GM12878 (cell line): Measurements from ENCODE around the gene PHF11. TPM values are rescaled to one million over a fixed set of nuclear protein-coding genes. Genes with fewer than 3 reads are reported as not detected.

ENCODE experiments used
- ATAC-seq: fragments of 200-7000 bp; cut with Tn5 transposase; 3 replicates; pipeline ENCODE4 v1.9.1; 2020; ENCODE audit warnings: mild to moderate bottlenecking, moderate library complexity
- BruUV-seq: library from RNA; stranded (reverse); fragments of 400-500 nt; replicated peaks from 2 replicates; lab custom pipeline; 2021; lab: Mats Ljungman, UMichigan
- CTCF ChIA-PET: fragments of 300-600 bp; sonication (Branson Sonifier 250); formaldehyde crosslinking; extraction: SDS; loops from one replicate; lab custom pipeline; 2021; ENCODE audit warnings: inconsistent platforms; lab: Yijun Ruan, JAX
- POLR2A ChIA-PET: fragments of 350-600 bp; formaldehyde crosslinking; extraction: SDS; loops from one replicate; lab custom pipeline; 2021; ENCODE audit warnings: inconsistent platforms; lab: Charles Lee
- RAD21 ChIA-PET: fragments of 300-600 bp; sonication (Branson Sonifier 250); formaldehyde crosslinking; loops from one replicate; lab custom pipeline; 2023; ENCODE audit warnings: antibody characterized with exemption; ENCODE audit not compliant: unreplicated experiment; lab: Charles Lee
- SMC1A ChIA-PET: fragments of 300-600 bp; sonication (Branson Sonifier 250); formaldehyde crosslinking; loops from one replicate; lab custom pipeline; 2023; ENCODE audit not compliant: unreplicated experiment, uncharacterized antibody; lab: Charles Lee
- DNase-seq: peaks from one replicate; pipeline ENCODE4 v3.0.0-alpha.2; 2011; ENCODE audit warnings: low read depth, low spot score
- FAIRE-seq: peaks from 3 replicates; lab custom pipeline; 2011; peaks lifted over from hg19 to GRCh38; lab: Jason Lieb, UNC
- H2AFZ ChIP-seq: 2 replicates; pipeline ENCODE4 v1.6.0; 2011; ENCODE audit warnings: low read depth, low read length, control low read depth; ENCODE audit not compliant: control insufficient read depth
- H3K27ac ChIP-seq: 2 replicates; pipeline ENCODE4 v1.5.1; 2011; ENCODE audit warnings: control low read depth; ENCODE audit not compliant: control insufficient read depth, insufficient read depth
- H3K27me3 ChIP-seq, 2 experiments: replicated peaks in 1 of 2; 2 replicates each; pipeline versions ENCODE4 v1.6.0 to v1.6.1; 2011; ENCODE audit warnings: low read length in 1 of 2; ENCODE audit not compliant: control insufficient read depth in 2 of 2, insufficient read depth in 2 of 2
- H3K36me3 ChIP-seq, 2 experiments: 2 replicates each; pipeline ENCODE4 v1.5.1; 2011; ENCODE audit warnings: low read length in 1 of 2; ENCODE audit not compliant: control insufficient read depth in 2 of 2, insufficient read depth in 2 of 2
- H3K4me1 ChIP-seq: 2 replicates; pipeline ENCODE4 v1.6.1; 2011; ENCODE audit warnings: mild to moderate bottlenecking, low read length, moderate library complexity, mixed read lengths; ENCODE audit not compliant: control insufficient read depth, insufficient read depth
- H3K4me2 ChIP-seq: 2 replicates; pipeline ENCODE4 v1.6.0; 2011; ENCODE audit warnings: control low read depth; ENCODE audit not compliant: control insufficient read depth, insufficient read depth
- H3K4me3 ChIP-seq: fragments of 200-600 bp; sonication (generic); 2 replicates; pipeline ENCODE4 v1.5.1; 2016
- H3K79me2 ChIP-seq: 2 replicates; pipeline ENCODE4 v1.6.0; 2011; ENCODE audit warnings: low read length; ENCODE audit not compliant: control insufficient read depth, insufficient read depth
- H3K9ac ChIP-seq: 2 replicates; pipeline ENCODE4 v1.8.0; 2011; ENCODE audit warnings: low read length, control low read depth, mixed read lengths; ENCODE audit not compliant: control insufficient read depth, insufficient read depth
- H3K9me3 ChIP-seq: replicated peaks from 3 replicates; pipeline ENCODE4 v1.5.1; 2011; ENCODE audit warnings: mild to moderate bottlenecking, low read length; ENCODE audit not compliant: control insufficient read depth, insufficient read depth
- H4K20me1 ChIP-seq: 2 replicates; pipeline ENCODE4 v1.6.0; 2011; ENCODE audit not compliant: control insufficient read depth, insufficient read depth
- CUX1 ChIP-seq: IDR thresholded peaks from 2 replicates; pipeline ENCODE4 v1.6.1; 2012; ENCODE audit warnings: improper control_type of control experiment, low read depth, low read length; ENCODE audit not compliant: insufficient replicate concordance
- GABPA ChIP-seq: IDR thresholded peaks from 2 replicates; pipeline ENCODE4 v1.6.1; 2014; ENCODE audit warnings: antibody characterized with exemption, low read depth, mild to moderate bottlenecking, inconsistent platforms
- LARP7 ChIP-seq: fragments of 450-650 bp; IDR thresholded peaks from 2 replicates; pipeline ENCODE4 v1.6.1; 2017; ENCODE audit warnings: mild to moderate bottlenecking
- NFIC ChIP-seq: IDR thresholded peaks from 2 replicates; pipeline ENCODE4 v1.6.1; 2012; ENCODE audit warnings: low read depth, mild to moderate bottlenecking, inconsistent platforms, low read length, moderate library complexity
- NKRF ChIP-seq: fragments of 450-650 bp; conservative IDR thresholded peaks from 2 replicates; pipeline ENCODE4 v1.6.1; 2017; ENCODE audit warnings: mild to moderate bottlenecking, moderate library complexity
- RB1 ChIP-seq: fragments of 450-650 bp; formaldehyde crosslinking; IDR thresholded peaks from 2 replicates; pipeline ENCODE4 v1.6.1; 2017; ENCODE audit warnings: mild to moderate bottlenecking, borderline replicate concordance
- STAT3 ChIP-seq: IDR thresholded peaks from 2 replicates; pipeline ENCODE4 v1.6.1; 2011; ENCODE audit warnings: low read depth, low read length, improper control_type of control experiment
- WRNIP1 ChIP-seq: IDR thresholded peaks from 2 replicates; pipeline ENCODE4 v1.6.1; 2011; ENCODE audit warnings: low read depth, low read length, improper control_type of control experiment, borderline replicate concordance
- WGBS: methylation state at CpG from one replicate; pipeline ENCODE4 v1.1.6; 2016; ENCODE audit warnings: low lambda C conversion rate; ENCODE audit not compliant: insufficient replicate concordance, insufficient coverage; ENCODE audit errors: missing lambda C conversion rate; 5-methylcytosine and 5-hydroxymethylcytosine counted together
- in situ Hi-C: fragments of 300-500 bp; cut with MboI; formaldehyde crosslinking; loops from 9 replicates; pipeline ENCODE4 v1.14.3; 2018; ENCODE audit warnings: mixed read lengths
- intact Hi-C: fragments of 100-400 bp; cut with micrococcal nuclease; formaldehyde crosslinking; loops from one replicate; pipeline ENCODE4 v1.14.2; 2022; ENCODE audit not compliant: unreplicated experiment
- polyA plus RNA-seq, 11 experiments: library from polyadenylated mRNA; depleted of rRNA in 4 of 11; unstranded in 6 of 11; stranded (reverse) in 5 of 11; fragments of >200 nt; fragmentation: Nextera tagmentation in 4 of 11; fragmentation: Illumina TruSeq in 1 of 11; extraction: Ambion mirVana in 4 of 11; extraction: Trizol in 1 of 11; gene quantifications; 1 replicate in 1 of 11; 2 replicates in 10 of 11; pipeline versions ENCODE4 v1.2.1 to v1.2.3, GENCODE V29; 2011 to 2016; ENCODE audit warnings: inconsistent platforms in 2 of 11, missing spikeins in 2 of 11, low read depth in 1 of 11
- total RNA-seq, 4 experiments: library from RNA; depleted of rRNA in 3 of 4; stranded (reverse); fragments of >200 nt in 3 of 4; fragmentation: Illumina TruSeq in 1 of 4; extraction: Trizol in 1 of 4; gene quantifications; 2 replicates each; pipeline versions ENCODE4 v1.2.1 to v1.2.3, GENCODE V29; 2013 to 2021

Gene PHF11
- total and polyA plus RNA-seq, 10 of the 15 experiments (the other 5 are each of a cell fraction or from before 2014, with no cell fraction given) = 16.9 to 77.3 (median 32.7) TPM

GRCh38 chr13:49550942-49551644 lies 55.3 kb downstream of the PHF11 start:
- ChIA-PET CTCF (no interaction called here), RAD21 (no interaction called here), SMC1A (no interaction called here), POLR2A (interaction anchor here (0.6 kb wide), 1 partner anchor 11 kb away, joined by 5 read pairs; no protein-coding TSS in a partner anchor)
- Histone ChIP-seq H3K79me2 (no peaks in the 10 kb centered on the region), H3K27me3 (no peaks in the 10 kb centered on the region), H3K9ac (no peak overlapping the region), H3K4me3 (no peak overlapping the region), H3K4me1 (no peaks in the 10 kb centered on the region), H3K4me2 (no peak overlapping the region), H3K9me3 (no peaks in the 10 kb centered on the region), H3K27ac (no peak overlapping the region), H2AFZ (no peak overlapping the region), H4K20me1 (no peaks in the 10 kb centered on the region), H3K36me3 (peaks cover 0 to 14% of the 10 kb centered on the region in 2 experiments)
- in situ Hi-C loops (no loop called here), intact Hi-C loops (no loop called here)
- WGBS = 67% methylated on average over 9 of the region's 10 CpGs
- FAIRE-seq (no peak), DNase-seq (no peak), ATAC-seq (no peak)
- no peak for TF ChIP-seq NKRF
- no TSS peak for BruUV-seq

GRCh38 chr13:49553888-49554287 lies 58.1 kb downstream of the PHF11 start:
- POLR2A ChIA-PET = no interaction called here
- ATAC-seq (no peak), DNase-seq (no peak), FAIRE-seq (no peak)
- intact Hi-C loops = no loop called here
- BruUV-seq = no TSS peak
- Histone ChIP-seq H3K27me3 (no peaks in the 10 kb centered on the region), H3K4me2 (no peak overlapping the region), H3K9ac (no peak overlapping the region), H3K36me3 (peaks cover 0 to 8% of the 10 kb centered on the region in 2 experiments), H2AFZ (no peak overlapping the region), H4K20me1 (no peaks in the 10 kb centered on the region), H3K4me3 (no peak overlapping the region), H3K79me2 (no peaks in the 10 kb centered on the region), H3K27ac (no peak overlapping the region), H3K9me3 (no peaks in the 10 kb centered on the region), H3K4me1 (no peaks in the 10 kb centered on the region)
- RAD21 ChIA-PET = no interaction called here
- SMC1A ChIA-PET = no interaction called here
- CTCF ChIA-PET = interaction anchor here (1.9 kb wide), 1 partner anchor 13 kb away, joined by 6 read pairs; no protein-coding TSS in a partner anchor
- in situ Hi-C loops = no loop called here
- WGBS = 95% methylated on average over 2 of the region's 2 CpGs
- TF ChIP-seq STAT3 (no peak), NFIC (no peak), CUX1 (no peak), RB1 (no peak), GABPA (no peak), LARP7 (no peak), WRNIP1 (no peak)
